HG02798 (cell line): Measurements from ENCODE around the gene HS3ST3A1.

Experiments
- ATAC-seq: cut with Tn5 transposase; IDR thresholded peaks from one replicate; pipeline ENCODE4 v1.9.1; 2021; ENCODE audit warnings: mild to moderate bottlenecking; ENCODE audit not compliant: unreplicated experiment, poor library complexity

Gene HS3ST3A1

DNA sequence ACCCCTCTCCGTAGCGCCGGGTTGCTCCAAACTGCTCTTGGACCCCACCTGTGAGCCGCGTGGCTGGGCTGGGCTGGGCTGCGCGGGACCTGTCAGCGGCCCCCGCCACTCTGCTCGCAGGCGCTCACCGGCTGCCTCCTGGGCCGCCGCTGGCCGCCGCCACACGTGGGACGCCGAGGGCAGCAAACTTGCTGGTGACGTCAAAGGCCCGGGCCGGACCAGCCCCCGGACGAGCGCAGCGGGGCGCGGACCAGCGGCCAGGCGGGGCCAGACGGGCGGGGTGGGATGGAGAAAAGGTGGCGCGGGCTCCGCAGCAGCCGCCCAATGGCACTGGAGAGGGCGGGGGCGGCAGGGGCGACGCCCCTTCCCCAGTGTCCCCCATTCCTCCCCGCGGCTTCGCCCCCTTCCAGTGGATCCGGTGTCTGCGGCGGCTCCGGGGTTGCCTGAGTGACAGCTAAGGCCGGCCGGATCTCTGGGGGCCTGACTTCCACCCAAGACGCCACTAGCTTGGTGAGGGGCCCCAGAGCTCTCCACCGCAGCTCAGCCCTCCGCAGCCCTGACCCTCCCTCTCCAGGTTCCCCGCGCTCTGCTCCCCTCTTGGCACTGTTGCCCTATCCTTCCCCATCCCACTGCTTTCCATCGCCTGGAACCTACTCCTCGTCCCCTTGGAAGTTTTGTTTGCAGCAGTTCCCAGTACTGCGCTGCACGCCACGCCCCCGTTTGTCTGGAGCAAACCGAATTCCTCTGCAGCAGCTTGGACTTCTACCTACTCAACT lies at the start of gene HS3ST3A1:
HS3ST3A1 (minus strand) TSS at position 154 of the 776 bp plus-strand sequence. CDS start 800 bp downstream, outside the sequence.
- ATAC-seq: no peak

GRCh38 chr17:13650096-13650675 lies 48.5 kb upstream of the HS3ST3A1 start:
- ATAC-seq: no peak

DNA sequence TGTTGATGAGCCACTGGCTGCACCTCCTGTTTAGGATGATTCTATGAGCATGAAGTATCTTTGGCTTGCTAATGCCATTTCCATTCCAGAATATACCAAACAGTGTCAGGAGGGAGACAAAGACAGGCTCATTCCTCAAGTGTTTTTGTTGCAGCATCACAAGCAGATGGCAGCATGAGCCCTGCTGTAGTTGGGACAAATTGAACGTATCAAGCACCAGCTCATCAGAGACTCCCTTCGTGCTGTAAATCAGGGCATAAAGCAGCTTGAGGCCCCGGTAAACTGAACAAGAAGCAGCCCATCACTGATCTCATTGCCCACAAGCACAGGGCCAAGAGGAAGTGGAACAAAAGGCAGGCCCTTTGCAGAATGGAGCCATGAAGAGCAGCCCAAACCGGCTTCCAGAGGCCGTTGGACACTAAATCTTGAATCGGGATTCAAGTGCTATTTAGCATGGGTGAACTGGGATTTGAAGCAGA lies 45.9 kb upstream of the HS3ST3A1 start:
- ATAC-seq: no peak

GRCh38 chr17:13646969-13647542 lies 45.3 kb upstream of the HS3ST3A1 start:
- no peak for ATAC-seq

GRCh38 chr17:13646411-13646810 lies 44.7 kb upstream of the HS3ST3A1 start:
- no peak for ATAC-seq

GRCh38 chr17:13643180-13643579 lies 41.5 kb upstream of the HS3ST3A1 start:
- ATAC-seq: no peak

DNA sequence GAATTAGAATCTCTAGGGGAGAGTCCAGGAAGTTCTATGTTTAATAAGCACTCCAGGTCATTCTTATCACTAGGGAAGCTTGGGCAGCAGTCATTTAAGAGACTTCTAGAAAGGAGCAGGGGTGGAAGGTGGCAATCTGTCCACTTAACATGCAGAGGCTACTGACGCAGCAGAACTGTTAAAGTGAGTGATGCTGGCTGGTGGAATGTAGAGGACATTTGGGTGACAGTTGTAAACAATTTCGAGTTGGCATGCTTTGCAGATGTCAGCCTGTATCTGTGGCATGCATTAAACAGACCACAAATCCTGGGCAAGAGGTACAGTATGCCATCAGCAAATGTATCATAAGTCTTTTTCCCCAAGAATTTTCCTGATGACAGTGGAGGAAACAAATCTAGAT lies 40.5 kb upstream of the HS3ST3A1 start:
- no peak for ATAC-seq

DNA sequence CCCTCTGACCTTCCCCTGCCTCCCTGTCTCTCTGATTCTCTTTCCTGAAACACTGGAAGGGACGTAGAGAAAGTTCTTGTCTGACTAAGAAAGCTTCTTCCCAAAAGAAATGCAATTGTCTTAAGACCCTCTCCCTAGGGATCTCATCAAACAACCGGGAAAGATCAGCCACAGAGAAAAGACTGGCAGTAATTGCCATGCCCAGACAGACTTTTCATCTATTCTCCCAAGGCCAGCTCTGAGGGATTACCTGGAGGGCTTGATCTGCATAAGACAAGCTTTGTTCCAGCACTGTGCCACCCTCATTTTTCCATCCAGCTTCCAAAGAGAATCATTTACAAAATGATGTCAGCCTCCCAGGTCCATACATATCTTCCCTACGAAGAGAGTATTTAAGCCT lies 38.8 kb upstream of the HS3ST3A1 start:
- ATAC-seq: no peak

- no peak for ATAC-seq
Observed at GRCh38 chr17:13638855-13639458, 37.2 kb upstream of the HS3ST3A1 start.

- no peak for ATAC-seq
Observed at GRCh38 chr17:13636951-13637350, 35.2 kb upstream of the HS3ST3A1 start.

DNA sequence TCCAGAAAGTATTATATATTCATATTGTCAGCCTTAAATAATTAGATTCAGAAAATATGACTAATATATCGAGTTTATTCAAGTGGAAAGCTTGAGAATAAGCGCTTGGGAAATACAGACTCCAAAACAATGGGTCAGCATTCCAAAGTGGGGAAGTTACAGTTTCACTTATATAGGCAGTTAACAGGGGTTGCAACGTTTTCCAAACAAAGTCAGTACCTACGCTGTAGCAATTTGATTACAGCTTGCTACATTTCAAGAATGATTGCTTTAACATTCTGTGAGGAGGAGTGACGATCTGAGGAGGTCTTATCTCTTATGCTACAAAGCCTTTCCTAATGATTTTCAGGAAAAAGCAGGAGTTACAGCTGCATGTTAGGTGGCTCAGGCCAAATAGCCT lies 34.2 kb upstream of the HS3ST3A1 start:
- ATAC-seq: no peak

DNA sequence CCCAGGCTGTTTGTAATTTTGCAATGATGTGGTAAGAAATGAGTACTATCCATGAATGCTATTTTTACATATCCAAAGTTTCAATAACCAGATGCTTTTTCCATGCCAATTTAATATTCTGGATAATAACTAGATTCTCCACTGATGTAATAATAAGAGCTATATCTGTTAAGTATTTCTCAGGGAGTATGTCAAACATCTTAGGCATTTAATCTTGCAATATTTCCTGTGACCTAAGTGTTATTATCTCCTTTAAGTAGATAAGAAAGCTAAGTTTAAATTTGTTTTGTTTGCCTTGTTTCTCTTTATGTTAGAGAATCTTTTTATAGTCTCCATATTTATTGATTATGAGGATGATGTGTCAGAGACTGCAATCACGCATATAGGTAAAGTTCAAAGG lies 32.3 kb upstream of the HS3ST3A1 start:
- ATAC-seq: no peak

- ATAC-seq: no peak
Observed at GRCh38 chr17:13631529-13631928, 29.8 kb upstream of the HS3ST3A1 start.

DNA sequence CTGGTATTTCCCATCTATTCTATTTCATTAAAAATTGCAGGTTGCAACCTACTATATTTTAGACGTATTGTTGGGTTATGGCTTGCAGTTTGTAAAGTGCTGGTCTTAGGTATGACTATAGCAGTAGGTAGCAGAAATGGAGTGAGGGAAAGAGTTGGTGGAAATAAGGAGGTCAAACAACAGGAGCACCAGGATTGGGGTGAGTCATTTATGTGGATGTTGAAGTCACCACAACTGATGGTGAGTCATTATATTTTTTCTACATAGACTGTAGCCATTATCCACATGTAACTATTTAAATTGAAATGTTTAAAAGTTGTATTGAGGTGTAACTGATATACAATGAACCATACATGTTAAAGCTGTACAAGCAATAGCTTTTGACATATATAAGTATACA lies 25.0 kb upstream of the HS3ST3A1 start:
- no peak for ATAC-seq

- no peak for ATAC-seq
Observed at GRCh38 chr17:13619462-13619861, 17.7 kb upstream of the HS3ST3A1 start.

GRCh38 chr17:13616031-13616430 lies 14.3 kb upstream of the HS3ST3A1 start:
- no peak for ATAC-seq

DNA sequence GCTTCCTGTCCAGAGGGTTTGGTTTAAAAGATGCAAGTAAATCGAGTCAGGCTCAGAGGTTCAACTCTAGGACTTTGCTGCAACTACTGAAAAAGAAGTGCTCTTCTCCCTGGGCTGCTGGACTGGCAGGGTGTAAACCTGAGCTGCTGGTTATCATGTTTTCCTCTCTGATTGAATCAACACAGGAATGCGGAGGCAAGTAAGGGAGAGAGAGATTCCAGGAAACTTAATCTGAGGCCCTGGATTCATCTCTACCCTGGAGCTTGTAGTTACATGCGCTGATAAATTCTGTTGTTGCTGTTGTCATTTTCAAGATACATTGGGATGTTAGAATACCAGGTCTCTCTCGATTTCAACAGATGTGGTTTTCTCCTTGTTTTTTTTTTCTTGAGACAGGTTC lies 8.2 kb upstream of the HS3ST3A1 start:
- no peak for ATAC-seq

DNA sequence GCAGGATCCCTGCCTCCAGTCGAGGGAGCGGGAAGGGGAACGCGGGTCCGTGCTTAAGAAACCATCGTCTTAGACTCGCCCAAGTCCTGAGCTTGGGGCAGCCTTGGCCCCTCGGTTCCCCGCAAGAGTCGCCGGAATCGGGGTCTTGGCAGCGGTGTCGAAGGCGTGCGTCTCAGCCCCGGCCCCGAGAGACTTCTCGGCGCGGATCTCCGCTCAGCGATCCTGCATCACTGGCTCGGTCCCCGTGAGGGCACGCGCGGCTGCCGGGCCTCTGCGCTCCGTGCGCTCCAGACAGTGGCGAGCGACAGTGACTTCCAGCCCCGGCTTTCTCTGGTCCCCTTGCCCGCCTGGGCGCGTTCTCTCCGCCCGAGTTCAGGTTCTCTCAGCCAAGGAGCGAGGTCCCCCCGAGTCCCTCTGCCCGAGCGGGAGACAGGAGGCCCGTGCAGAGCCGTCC lies 380 bp downstream of the HS3ST3A1 start:
- no peak for ATAC-seq

- ATAC-seq: no peak
Observed at GRCh38 chr17:13600475-13601321, 1.0 kb downstream of the HS3ST3A1 start.

GRCh38 chr17:13599864-13600263 lies 1.9 kb downstream of the HS3ST3A1 start:
- ATAC-seq: no peak
